OCI-M2 (cell line): Measurements from ENCODE around the gene HOXD9.

ENCODE experiments used
- DNase-seq: peaks from one replicate; lab custom pipeline; 2025; ENCODE audit not compliant: unreplicated experiment; lab: John Stamatoyannopoulos, UW

The HOXD9 gene

GRCh38 chr2:176137252-176137580 is 14.7 kb downstream of the HOXD9 start:
- DNase-seq, result no peak

- no peak for DNase-seq
Measured at GRCh38 chr2:176137906-176138305, 15.4 kb downstream of the HOXD9 start.

GRCh38 chr2:176138526-176138922 is 16.0 kb downstream of the HOXD9 start:
- DNase-seq, result no peak

GRCh38 chr2:176138923-176139660 is 16.6 kb downstream of the HOXD9 start:
- no peak for DNase-seq

- DNase-seq, result no peak
Measured at GRCh38 chr2:176139661-176140512, 17.4 kb downstream of the HOXD9 start.

GRCh38 chr2:176140513-176141317 is 18.2 kb downstream of the HOXD9 start:
- no peak for DNase-seq

GRCh38 chr2:176142281-176142680 is 19.8 kb downstream of the HOXD9 start:
- DNase-seq, result no peak

GRCh38 chr2:176145085-176145969 is 22.8 kb downstream of the HOXD9 start:
- no peak for DNase-seq

GRCh38 chr2:176146101-176146500 is 23.6 kb downstream of the HOXD9 start:
- no peak for DNase-seq

- no peak for DNase-seq
Measured at GRCh38 chr2:176146645-176147044, 24.1 kb downstream of the HOXD9 start.

- DNase-seq, result no peak
Measured at GRCh38 chr2:176147210-176147799, 24.8 kb downstream of the HOXD9 start.

GRCh38 chr2:176147800-176148496 is 25.4 kb downstream of the HOXD9 start:
- no peak for DNase-seq

GRCh38 chr2:176148751-176149421 is 26.4 kb downstream of the HOXD9 start:
- no peak for DNase-seq

GRCh38 chr2:176149481-176149938 is 27.0 kb downstream of the HOXD9 start:
- DNase-seq, result no peak

GRCh38 chr2:176149939-176150583 is 27.5 kb downstream of the HOXD9 start:
- no peak for DNase-seq

GRCh38 chr2:176150584-176151441 is 28.3 kb downstream of the HOXD9 start:
- DNase-seq, result no peak

GRCh38 chr2:176151442-176152287 is 29.1 kb downstream of the HOXD9 start, which contains the start of gene HOXD4:
TSS of gene HOXD4 (plus strand) at chr2:176151550. CDS start at chr2:176151634, 84 bp downstream.
- no peak for DNase-seq
